GM12878 (cell line): ENCODE measurements around the gene CSK. TPM values are rescaled to one million over a fixed set of nuclear protein-coding genes. Genes with fewer than 3 reads are reported as not detected.

Experiments
- CHD4 ChIP-seq: fragments of 200-600 bp; sonication (generic); IDR thresholded peaks from 2 replicates; pipeline ENCODE4 v1.6.1; 2016; ENCODE audit warnings: mild to moderate bottlenecking
- EZH2 ChIP-seq: IDR thresholded peaks from 2 replicates; pipeline ENCODE4 v1.6.1; 2012; ENCODE audit warnings: low read depth, mild to moderate bottlenecking, control low read depth, inconsistent platforms, low read length, borderline replicate concordance; ENCODE audit not compliant: control insufficient read depth
- IKZF1 ChIP-seq: fragments of 450-650 bp; conservative IDR thresholded peaks from 2 replicates; pipeline ENCODE4 v1.6.1; 2017; ENCODE audit warnings: antibody characterized with exemption, mild to moderate bottlenecking
- LARP7 ChIP-seq: fragments of 450-650 bp; IDR thresholded peaks from 2 replicates; pipeline ENCODE4 v1.6.1; 2017; ENCODE audit warnings: mild to moderate bottlenecking
- NR2F1 ChIP-seq: fragments of 450-650 bp; conservative IDR thresholded peaks from 2 replicates; pipeline ENCODE4 v1.6.1; 2017; ENCODE audit warnings: mild to moderate bottlenecking
- RB1 ChIP-seq: fragments of 450-650 bp; formaldehyde crosslinking; IDR thresholded peaks from 2 replicates; pipeline ENCODE4 v1.6.1; 2017; ENCODE audit warnings: mild to moderate bottlenecking, borderline replicate concordance
- RUNX3 ChIP-seq: IDR thresholded peaks from 2 replicates; pipeline ENCODE4 v1.6.1; 2012; ENCODE audit warnings: low read length, inconsistent platforms
- SMC3 ChIP-seq: IDR thresholded peaks from 2 replicates; pipeline ENCODE4 v1.6.1; 2011; ENCODE audit warnings: low read length, improper control_type of control experiment, borderline replicate concordance
- polyA plus RNA-seq, 11 experiments: library from polyadenylated mRNA; depleted of rRNA in 4 of 11; unstranded in 6 of 11; stranded (reverse) in 5 of 11; fragments of >200 nt; fragmentation: Nextera tagmentation in 4 of 11; fragmentation: Illumina TruSeq in 1 of 11; extraction: Ambion mirVana in 4 of 11; extraction: Trizol in 1 of 11; gene quantifications; 1 replicate in 1 of 11; 2 replicates in 10 of 11; pipeline versions ENCODE4 v1.2.1 to v1.2.3, GENCODE V29; 2011 to 2016; ENCODE audit warnings: inconsistent platforms in 2 of 11, missing spikeins in 2 of 11, low read depth in 1 of 11
- total RNA-seq, 4 experiments: library from RNA; depleted of rRNA in 3 of 4; stranded (reverse); fragments of >200 nt in 3 of 4; fragmentation: Illumina TruSeq in 1 of 4; extraction: Trizol in 1 of 4; gene quantifications; 2 replicates each; pipeline versions ENCODE4 v1.2.1 to v1.2.3, GENCODE V29; 2013 to 2021
- TF ChIP-seq, protein P1 (sequence below): fragments of 450-650 bp; IDR thresholded peaks from 2 replicates; pipeline ENCODE4 v1.6.1; 2017; ENCODE audit warnings: mild to moderate bottlenecking, moderate library complexity
- TF ChIP-seq, protein P2 (sequence below): fragments of 150-350 bp; IDR thresholded peaks from 2 replicates; pipeline ENCODE4 v1.6.1; 2016; ENCODE audit warnings: low read depth, low read length

Gene CSK
- total and polyA plus RNA-seq, 10 of the 15 experiments (the other 5 are each of a cell fraction or from before 2014, with no cell fraction given): 3.4 to 327 (median 75.8) TPM

DNA sequence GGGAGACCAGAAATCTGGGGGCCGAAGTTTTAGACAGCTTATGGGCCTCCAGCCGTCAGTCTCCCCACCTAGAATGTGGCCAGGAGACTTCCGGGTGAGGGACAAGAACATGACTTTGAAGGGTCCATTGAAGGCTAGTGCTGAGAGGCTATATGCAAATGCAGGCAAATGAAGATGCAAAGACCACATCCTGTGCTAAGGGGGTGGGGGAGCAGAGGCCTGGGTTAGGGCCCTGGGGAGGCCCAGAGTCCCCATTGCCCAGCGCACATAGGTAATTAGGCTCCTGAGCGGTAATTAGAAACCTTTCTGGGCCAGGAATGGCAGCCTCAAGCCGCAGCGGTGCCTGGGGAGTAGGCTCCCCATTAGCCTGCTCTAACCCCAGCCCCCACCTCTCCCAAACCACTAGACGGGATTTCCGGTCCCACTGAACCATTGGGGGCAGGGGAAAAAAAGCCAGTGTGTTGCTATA is 6.8 kb downstream of the CSK start (continued):
- TF ChIP-seq, protein P1, sequence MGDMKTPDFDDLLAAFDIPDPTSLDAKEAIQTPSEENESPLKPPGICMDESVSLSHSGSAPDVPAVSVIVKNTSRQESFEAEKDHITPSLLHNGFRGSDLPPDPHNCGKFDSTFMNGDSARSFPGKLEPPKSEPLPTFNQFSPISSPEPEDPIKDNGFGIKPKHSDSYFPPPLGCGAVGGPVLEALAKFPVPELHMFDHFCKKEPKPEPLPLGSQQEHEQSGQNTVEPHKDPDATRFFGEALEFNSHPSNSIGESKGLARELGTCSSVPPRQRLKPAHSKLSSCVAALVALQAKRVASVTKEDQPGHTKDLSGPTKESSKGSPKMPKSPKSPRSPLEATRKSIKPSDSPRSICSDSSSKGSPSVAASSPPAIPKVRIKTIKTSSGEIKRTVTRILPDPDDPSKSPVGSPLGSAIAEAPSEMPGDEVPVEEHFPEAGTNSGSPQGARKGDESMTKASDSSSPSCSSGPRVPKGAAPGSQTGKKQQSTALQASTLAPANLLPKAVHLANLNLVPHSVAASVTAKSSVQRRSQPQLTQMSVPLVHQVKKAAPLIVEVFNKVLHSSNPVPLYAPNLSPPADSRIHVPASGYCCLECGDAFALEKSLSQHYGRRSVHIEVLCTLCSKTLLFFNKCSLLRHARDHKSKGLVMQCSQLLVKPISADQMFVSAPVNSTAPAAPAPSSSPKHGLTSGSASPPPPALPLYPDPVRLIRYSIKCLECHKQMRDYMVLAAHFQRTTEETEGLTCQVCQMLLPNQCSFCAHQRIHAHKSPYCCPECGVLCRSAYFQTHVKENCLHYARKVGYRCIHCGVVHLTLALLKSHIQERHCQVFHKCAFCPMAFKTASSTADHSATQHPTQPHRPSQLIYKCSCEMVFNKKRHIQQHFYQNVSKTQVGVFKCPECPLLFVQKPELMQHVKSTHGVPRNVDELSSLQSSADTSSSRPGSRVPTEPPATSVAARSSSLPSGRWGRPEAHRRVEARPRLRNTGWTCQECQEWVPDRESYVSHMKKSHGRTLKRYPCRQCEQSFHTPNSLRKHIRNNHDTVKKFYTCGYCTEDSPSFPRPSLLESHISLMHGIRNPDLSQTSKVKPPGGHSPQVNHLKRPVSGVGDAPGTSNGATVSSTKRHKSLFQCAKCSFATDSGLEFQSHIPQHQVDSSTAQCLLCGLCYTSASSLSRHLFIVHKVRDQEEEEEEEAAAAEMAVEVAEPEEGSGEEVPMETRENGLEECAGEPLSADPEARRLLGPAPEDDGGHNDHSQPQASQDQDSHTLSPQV: no peak
- TF ChIP-seq RB1 (no peak; the same call in 1 of the 2 replicates), CHD4 (no peak), NR2F1 (peak; percentile 98), SMC3 (peak; percentile 18; the same call in 1 of the 2 replicates), RUNX3 (no peak), IKZF1 (peak; percentile 98), EZH2 (no peak), LARP7 (no peak)
- TF ChIP-seq, protein P2, sequence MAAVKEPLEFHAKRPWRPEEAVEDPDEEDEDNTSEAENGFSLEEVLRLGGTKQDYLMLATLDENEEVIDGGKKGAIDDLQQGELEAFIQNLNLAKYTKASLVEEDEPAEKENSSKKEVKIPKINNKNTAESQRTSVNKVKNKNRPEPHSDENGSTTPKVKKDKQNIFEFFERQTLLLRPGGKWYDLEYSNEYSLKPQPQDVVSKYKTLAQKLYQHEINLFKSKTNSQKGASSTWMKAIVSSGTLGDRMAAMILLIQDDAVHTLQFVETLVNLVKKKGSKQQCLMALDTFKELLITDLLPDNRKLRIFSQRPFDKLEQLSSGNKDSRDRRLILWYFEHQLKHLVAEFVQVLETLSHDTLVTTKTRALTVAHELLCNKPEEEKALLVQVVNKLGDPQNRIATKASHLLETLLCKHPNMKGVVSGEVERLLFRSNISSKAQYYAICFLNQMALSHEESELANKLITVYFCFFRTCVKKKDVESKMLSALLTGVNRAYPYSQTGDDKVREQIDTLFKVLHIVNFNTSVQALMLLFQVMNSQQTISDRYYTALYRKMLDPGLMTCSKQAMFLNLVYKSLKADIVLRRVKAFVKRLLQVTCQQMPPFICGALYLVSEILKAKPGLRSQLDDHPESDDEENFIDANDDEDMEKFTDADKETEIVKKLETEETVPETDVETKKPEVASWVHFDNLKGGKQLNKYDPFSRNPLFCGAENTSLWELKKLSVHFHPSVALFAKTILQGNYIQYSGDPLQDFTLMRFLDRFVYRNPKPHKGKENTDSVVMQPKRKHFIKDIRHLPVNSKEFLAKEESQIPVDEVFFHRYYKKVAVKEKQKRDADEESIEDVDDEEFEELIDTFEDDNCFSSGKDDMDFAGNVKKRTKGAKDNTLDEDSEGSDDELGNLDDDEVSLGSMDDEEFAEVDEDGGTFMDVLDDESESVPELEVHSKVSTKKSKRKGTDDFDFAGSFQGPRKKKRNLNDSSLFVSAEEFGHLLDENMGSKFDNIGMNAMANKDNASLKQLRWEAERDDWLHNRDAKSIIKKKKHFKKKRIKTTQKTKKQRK: no peak
